Neural progenitor cell (in vitro differentiated cells): ENCODE measurements around the gene MAST2. TPM values are rescaled to one million over a fixed set of nuclear protein-coding genes. Genes with fewer than 3 reads are reported as not detected.

Experiments used
- DNase-seq: peaks from one replicate; pipeline ENCODE4 v3.0.0-alpha.2; 2016; ENCODE audit warnings: low spot score
- H2AFZ ChIP-seq: fragments of 200-600 bp; sonication (generic); replicated peaks from 2 replicates; pipeline ENCODE4 v1.6.1; 2016; ENCODE audit warnings: antibody characterized with exemption
- H3F3A ChIP-seq: fragments of 200-600 bp; sonication (generic); 2 replicates; pipeline ENCODE4 v1.6.1; 2016; ENCODE audit warnings: antibody characterized with exemption, low read depth
- H3K27ac ChIP-seq: fragments of 200-600 bp; sonication (generic); 2 replicates; pipeline ENCODE4 v1.5.1; 2016; ENCODE audit warnings: mild to moderate bottlenecking
- H3K27me3 ChIP-seq: fragments of 200-600 bp; sonication (generic); 2 replicates; pipeline ENCODE4 v1.6.1; 2016; ENCODE audit warnings: mild to moderate bottlenecking, moderate library complexity
- H3K36me3 ChIP-seq: fragments of 200-600 bp; sonication (generic); 2 replicates; pipeline ENCODE4 v1.5.1; 2016
- H3K4me1 ChIP-seq: fragments of 200-600 bp; sonication (generic); 2 replicates; pipeline ENCODE4 v1.6.1; 2016; ENCODE audit warnings: mixed run types
- H3K4me2 ChIP-seq: fragments of 200-600 bp; sonication (generic); 2 replicates; pipeline ENCODE4 v1.6.1; 2016
- H3K4me3 ChIP-seq: fragments of 200-600 bp; sonication (generic); 2 replicates; pipeline ENCODE4 v1.5.1; 2016
- H3K79me2 ChIP-seq: fragments of 200-600 bp; sonication (generic); 2 replicates; pipeline ENCODE4 v1.6.1; 2016; ENCODE audit warnings: low read depth
- H3K9ac ChIP-seq: fragments of 200-600 bp; sonication (generic); 2 replicates; pipeline ENCODE4 v1.6.1; 2016
- H3K9me3 ChIP-seq: fragments of 200-600 bp; sonication (generic); 2 replicates; pipeline ENCODE4 v1.5.1; 2016; ENCODE audit warnings: low read depth
- H4K20me1 ChIP-seq: fragments of 200-600 bp; sonication (generic); 2 replicates; pipeline ENCODE4 v1.6.1; 2016; ENCODE audit warnings: low read depth
- H3K27ac Mint-ChIP-seq: 3 replicates; pipeline ENCODE4 v1.8.0; 2021; ENCODE audit warnings: mixed read lengths
- H3K27me3 Mint-ChIP-seq: 2 replicates; pipeline ENCODE4 v1.8.0; 2022; ENCODE audit warnings: low read depth, mild to moderate bottlenecking, inconsistent platforms, moderate library complexity, mixed read lengths; ENCODE audit not compliant: insufficient read depth
- H3K36me3 Mint-ChIP-seq: 3 replicates; pipeline ENCODE4 v1.8.0; 2021; ENCODE audit warnings: mixed read lengths
- H3K4me1 Mint-ChIP-seq: 3 replicates; pipeline ENCODE4 v1.8.0; 2021; ENCODE audit warnings: mixed read lengths
- H3K4me3 Mint-ChIP-seq: 3 replicates; pipeline ENCODE4 v1.8.0; 2021; ENCODE audit warnings: mild to moderate bottlenecking, moderate library complexity, mixed read lengths
- H3K9me3 Mint-ChIP-seq: 3 replicates; pipeline ENCODE4 v1.8.0; 2020; ENCODE audit warnings: mixed read lengths
- EZH2 ChIP-seq: fragments of 200-600 bp; sonication (generic); IDR thresholded peaks from 2 replicates; pipeline ENCODE4 v1.6.1; 2017; ENCODE audit warnings: antibody characterized with exemption, mild to moderate bottlenecking, moderate library complexity
- EZH2phosphoT487 ChIP-seq: fragments of 200-600 bp; sonication (generic); IDR thresholded peaks from 2 replicates; pipeline ENCODE4 v1.6.1; 2017; ENCODE audit warnings: antibody characterized with exemption
- total RNA-seq: library from RNA; depleted of rRNA; stranded (reverse); fragments of >200 nt; gene quantifications from 2 replicates; pipeline ENCODE4 v1.2.3, GENCODE V29; 2015; ENCODE audit warnings: low replicate concordance
- TF ChIP-seq, protein P1 (sequence below): fragments of 200-600 bp; sonication (generic); IDR thresholded peaks from 2 replicates; pipeline ENCODE4 v1.5.1; 2017; ENCODE audit warnings: antibody characterized with exemption, mild to moderate bottlenecking

MAST2 gene
- total RNA-seq, 1 donor from 2014 or later, result 5.5 TPM

DNA sequence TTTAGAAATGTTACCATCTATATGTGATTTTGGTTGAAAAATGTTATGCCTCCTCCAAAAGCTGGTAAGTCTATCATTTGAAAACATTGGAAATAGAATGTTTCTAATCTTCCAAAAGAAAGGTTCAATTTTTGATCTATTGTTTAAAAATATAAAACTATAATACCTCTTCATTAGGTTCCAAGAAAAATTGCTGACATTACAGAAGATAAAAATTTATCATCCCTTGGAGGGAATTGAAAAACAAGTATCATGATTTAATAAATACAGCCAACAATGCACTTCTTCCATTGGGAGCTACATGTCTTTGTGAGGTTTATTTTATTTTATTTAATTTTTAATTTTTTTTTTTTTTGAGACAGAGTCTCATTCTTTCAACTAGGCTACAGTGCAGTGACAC, 180.6 kb downstream of the MAST2 start:
- H3K36me3 Mint-ChIP-seq, result peaks cover 2% of the 10 kb centered on the region
- H3K27ac ChIP-seq, result no peak overlapping the region

DNA sequence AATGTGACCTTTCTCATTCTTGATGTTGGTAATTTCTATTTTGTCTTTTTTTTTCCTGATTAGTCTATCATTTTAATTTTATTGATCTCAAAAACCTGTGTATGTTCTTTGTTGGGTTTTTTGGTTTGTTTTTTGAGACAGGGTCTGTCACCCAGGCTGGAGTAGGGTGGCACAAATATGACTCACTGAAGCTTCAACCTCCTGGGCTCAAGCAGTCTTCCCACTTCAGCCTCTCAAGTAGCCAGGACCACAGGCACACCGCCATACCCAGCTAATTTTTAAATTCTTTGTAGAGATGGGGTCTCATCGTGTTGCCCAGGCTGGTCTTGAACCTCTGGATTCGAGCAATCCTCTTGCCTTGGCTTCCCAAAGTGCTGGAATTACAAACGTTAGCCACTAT, 183.8 kb downstream of the MAST2 start:
- no peak overlapping the region for H3K27ac Mint-ChIP-seq
- no peak overlapping the region for H3K4me3 ChIP-seq
- H3K4me1 ChIP-seq, result no peaks in the 10 kb centered on the region
- H3K27ac ChIP-seq, result no peak overlapping the region
- no peaks in the 10 kb centered on the region for H3F3A ChIP-seq
- peaks cover 8% of the 10 kb centered on the region for H3K36me3 ChIP-seq
- H3K4me1 Mint-ChIP-seq, result no peaks in the 10 kb centered on the region
- no peak overlapping the region for H3K4me2 ChIP-seq
- H3K9me3 ChIP-seq, result peaks cover 10% of the 10 kb centered on the region
- no peaks in the 10 kb centered on the region for H3K79me2 ChIP-seq
- H3K36me3 Mint-ChIP-seq, result peaks cover 9% of the 10 kb centered on the region
- no peak overlapping the region for H3K9ac ChIP-seq
- H4K20me1 ChIP-seq, result no peaks in the 10 kb centered on the region
- no peak for TF ChIP-seq EZH2
- TF ChIP-seq, protein P1, sequence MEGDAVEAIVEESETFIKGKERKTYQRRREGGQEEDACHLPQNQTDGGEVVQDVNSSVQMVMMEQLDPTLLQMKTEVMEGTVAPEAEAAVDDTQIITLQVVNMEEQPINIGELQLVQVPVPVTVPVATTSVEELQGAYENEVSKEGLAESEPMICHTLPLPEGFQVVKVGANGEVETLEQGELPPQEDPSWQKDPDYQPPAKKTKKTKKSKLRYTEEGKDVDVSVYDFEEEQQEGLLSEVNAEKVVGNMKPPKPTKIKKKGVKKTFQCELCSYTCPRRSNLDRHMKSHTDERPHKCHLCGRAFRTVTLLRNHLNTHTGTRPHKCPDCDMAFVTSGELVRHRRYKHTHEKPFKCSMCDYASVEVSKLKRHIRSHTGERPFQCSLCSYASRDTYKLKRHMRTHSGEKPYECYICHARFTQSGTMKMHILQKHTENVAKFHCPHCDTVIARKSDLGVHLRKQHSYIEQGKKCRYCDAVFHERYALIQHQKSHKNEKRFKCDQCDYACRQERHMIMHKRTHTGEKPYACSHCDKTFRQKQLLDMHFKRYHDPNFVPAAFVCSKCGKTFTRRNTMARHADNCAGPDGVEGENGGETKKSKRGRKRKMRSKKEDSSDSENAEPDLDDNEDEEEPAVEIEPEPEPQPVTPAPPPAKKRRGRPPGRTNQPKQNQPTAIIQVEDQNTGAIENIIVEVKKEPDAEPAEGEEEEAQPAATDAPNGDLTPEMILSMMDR, result no peak
- TF ChIP-seq EZH2phosphoT487, result no peak
- peaks cover 17% of the 10 kb centered on the region for H3K9me3 Mint-ChIP-seq
- no peak for DNase-seq
- H2AFZ ChIP-seq, result no peak overlapping the region
- H3K27me3 Mint-ChIP-seq, result no peaks in the 10 kb centered on the region
- no peak overlapping the region for H3K4me3 Mint-ChIP-seq
- no peaks in the 10 kb centered on the region for H3K27me3 ChIP-seq

More for the DNA sequence above, 180.6 kb downstream of the MAST2 start:
- Mint-ChIP-seq H3K4me1 (no peaks in the 10 kb centered on the region), H3K9me3 (no peaks in the 10 kb centered on the region), H3K27me3 (no peaks in the 10 kb centered on the region), H3K4me3 (no peak overlapping the region), H3K27ac (no peak overlapping the region)
- Histone ChIP-seq H3K4me1 (no peaks in the 10 kb centered on the region), H4K20me1 (no peaks in the 10 kb centered on the region), H3K4me3 (no peak overlapping the region), H2AFZ (no peak overlapping the region), H3K36me3 (no peaks in the 10 kb centered on the region), H3F3A (no peaks in the 10 kb centered on the region), H3K27me3 (no peaks in the 10 kb centered on the region), H3K4me2 (no peak overlapping the region), H3K9ac (no peak overlapping the region), H3K79me2 (no peaks in the 10 kb centered on the region), H3K9me3 (no peaks in the 10 kb centered on the region)
- DNase-seq, result no peak
- TF ChIP-seq EZH2phosphoT487 (no peak), EZH2 (no peak)
- TF ChIP-seq, protein P1, result no peak

- no peaks in the 10 kb centered on the region for H3K27me3 Mint-ChIP-seq
- H3K27ac Mint-ChIP-seq, result no peak overlapping the region
- Histone ChIP-seq H4K20me1 (no peaks in the 10 kb centered on the region), H2AFZ (no peak overlapping the region), H3K4me1 (no peaks in the 10 kb centered on the region), H3K36me3 (peaks cover 8% of the 10 kb centered on the region), H3K27ac (no peak overlapping the region), H3K79me2 (no peaks in the 10 kb centered on the region), H3K4me3 (no peak overlapping the region), H3K4me2 (no peak overlapping the region), H3K9me3 (peaks cover 12% of the 10 kb centered on the region), H3F3A (no peaks in the 10 kb centered on the region), H3K9ac (no peak overlapping the region), H3K27me3 (no peaks in the 10 kb centered on the region)
- no peaks in the 10 kb centered on the region for H3K4me1 Mint-ChIP-seq
- H3K4me3 Mint-ChIP-seq, result no peak overlapping the region
- peaks cover 19% of the 10 kb centered on the region for H3K9me3 Mint-ChIP-seq
- DNase-seq, result no peak
- TF ChIP-seq EZH2phosphoT487, result no peak
- TF ChIP-seq, protein P1, result no peak
- H3K36me3 Mint-ChIP-seq, result peaks cover 9% of the 10 kb centered on the region
Observed at GRCh38 chr1:45989249-45989648, 185.8 kb downstream of the MAST2 start.
